ENCODE results near the gene ADM2. TPM values are rescaled to one million over a fixed set of nuclear protein-coding genes. Genes with fewer than 3 reads are reported as not detected.

Gene ADM2
- total and polyA plus RNA-seq, 4 donors, result 0.06 to 0.15 (median 0.11) TPM

DNA sequence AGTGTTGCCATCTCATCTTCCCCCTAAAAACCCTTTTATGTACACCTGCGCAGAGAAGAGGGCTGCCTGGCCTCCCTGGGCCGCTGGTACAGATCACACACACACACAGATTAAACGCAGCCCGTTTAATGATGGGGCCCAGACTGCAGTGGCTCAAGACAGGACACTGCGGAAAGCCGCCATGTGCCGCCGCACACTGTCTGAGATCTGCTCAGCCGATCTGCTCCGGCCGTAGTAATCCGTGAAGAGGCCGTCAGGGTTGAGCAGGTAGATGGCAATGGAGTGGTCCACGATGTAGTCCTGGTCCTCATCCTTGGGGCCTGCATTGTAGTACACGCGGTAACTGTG is 42.1 kb downstream of the ADM2 start:
- Histone ChIP-seq H3K9me3 (ENCODE audit: control insufficient read depth, insufficient read depth, low read length) (no peaks in the 10 kb centered on the region), H3K27ac (ENCODE audit: low read depth, low read length) (no peak overlapping the region), H3K36me3 (ENCODE audit: control insufficient read depth, insufficient read depth, low read length) (peaks cover 73% of the 10 kb centered on the region), H3K4me1 (ENCODE audit: control insufficient read depth, insufficient read depth, low read length) (peaks cover 31% of the 10 kb centered on the region), H3K4me3 (ENCODE audit: low read depth, low read length) (no peak overlapping the region), H3K27me3 (ENCODE audit: control insufficient read depth, insufficient read depth, low read length) (no peaks in the 10 kb centered on the region)
- DNase-seq (ENCODE audit: low read depth in 4 of 6, low spot score in 6 of 6), result no peak
- WGBS (ENCODE audit: insufficient coverage), result 94% methylated on average over 16 of the region's 16 CpGs

DNA sequence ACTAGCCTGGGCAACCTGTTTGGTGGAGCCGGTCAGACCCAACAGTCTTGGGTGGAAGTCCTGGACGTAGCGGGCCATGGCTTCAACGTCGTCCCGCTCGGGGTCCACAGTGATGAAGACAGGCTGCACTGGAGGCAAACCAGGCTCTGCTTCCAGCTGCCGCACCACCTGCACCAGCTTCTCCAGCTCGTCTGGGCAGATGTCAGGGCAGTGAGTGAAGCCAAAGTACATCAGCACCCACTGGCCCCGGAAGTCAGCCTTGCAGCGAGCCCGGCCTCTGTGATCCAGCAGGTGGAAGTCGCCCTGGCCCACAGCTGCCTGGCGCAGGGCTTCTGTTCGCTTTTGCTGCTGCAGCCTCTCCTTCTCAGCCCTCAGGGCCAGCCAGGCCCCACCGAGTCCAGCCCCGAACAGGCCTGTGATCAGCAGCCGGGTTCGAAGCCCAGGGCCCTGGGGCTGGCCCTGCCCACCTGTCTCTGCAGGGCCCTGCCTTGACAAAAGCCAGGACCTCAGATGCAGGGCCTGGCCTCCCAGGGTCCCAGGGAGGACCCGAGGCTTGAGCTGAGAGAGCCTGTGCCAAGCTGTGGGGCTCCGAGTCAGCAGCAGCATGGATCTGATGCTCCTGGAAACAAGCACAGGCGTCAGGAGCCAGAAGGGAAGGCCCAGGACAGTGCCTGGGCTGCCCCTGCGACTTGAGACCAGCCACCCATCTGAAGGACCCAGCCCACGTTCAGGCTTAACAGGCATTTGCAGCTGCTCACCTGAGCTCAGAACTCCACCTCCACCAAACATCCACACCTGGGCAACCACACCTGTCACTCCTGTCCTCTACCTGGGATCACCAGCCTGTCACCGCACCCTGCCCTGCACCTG is 42.7 kb downstream of the ADM2 start:
- H3K27ac ChIP-seq (ENCODE audit: low read depth, low read length), result no peak overlapping the region
- WGBS (ENCODE audit: insufficient coverage), result 88% methylated on average over 25 of the region's 25 CpGs
- peaks cover 32% of the 10 kb centered on the region for H3K4me1 ChIP-seq (ENCODE audit: control insufficient read depth, insufficient read depth, low read length)
- H3K36me3 ChIP-seq (ENCODE audit: control insufficient read depth, insufficient read depth, low read length), result peaks cover 67% of the 10 kb centered on the region
- DNase-seq (ENCODE audit: low read depth in 4 of 6, low spot score in 6 of 6), result no peak
- peaks cover 5% of the 10 kb centered on the region for H3K27me3 ChIP-seq (ENCODE audit: control insufficient read depth, insufficient read depth, low read length)
- H3K4me3 ChIP-seq (ENCODE audit: low read depth, low read length), result no peak overlapping the region
- H3K9me3 ChIP-seq (ENCODE audit: control insufficient read depth, insufficient read depth, low read length), result no peaks in the 10 kb centered on the region

DNA sequence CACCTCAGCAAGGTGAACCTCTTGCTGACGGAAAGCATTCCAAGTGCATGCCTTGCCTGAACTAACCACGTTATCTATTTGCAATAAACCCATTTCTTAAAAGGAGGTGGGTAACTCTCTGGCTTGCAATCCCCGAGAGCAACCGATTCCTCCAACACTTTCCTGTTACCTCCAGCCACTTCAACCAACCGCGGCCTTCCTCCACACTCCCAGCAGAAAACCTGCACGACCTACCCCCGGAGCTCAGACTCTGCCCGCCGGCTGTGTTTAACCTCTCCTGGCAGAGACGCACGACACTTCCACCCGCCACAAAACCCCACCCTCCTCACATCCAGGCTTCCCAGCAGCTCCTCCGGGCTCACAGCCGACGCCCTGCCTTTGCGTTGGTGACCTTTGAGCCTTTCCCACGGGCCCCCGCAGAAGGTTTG is 43.3 kb downstream of the ADM2 start:
- H3K9me3 ChIP-seq (ENCODE audit: control insufficient read depth, insufficient read depth, low read length), result no peaks in the 10 kb centered on the region
- peaks cover 38% of the 10 kb centered on the region for H3K4me1 ChIP-seq (ENCODE audit: control insufficient read depth, insufficient read depth, low read length)
- no peak overlapping the region for H3K27ac ChIP-seq (ENCODE audit: low read depth, low read length)
- peaks cover 60% of the 10 kb centered on the region for H3K36me3 ChIP-seq (ENCODE audit: control insufficient read depth, insufficient read depth, low read length)
- H3K4me3 ChIP-seq (ENCODE audit: low read depth, low read length), result peak overlapping the region; percentile 57
- H3K27me3 ChIP-seq (ENCODE audit: control insufficient read depth, insufficient read depth, low read length), result peaks cover 11% of the 10 kb centered on the region
- DNase-seq (ENCODE audit: low read depth in 4 of 6, low spot score in 6 of 6), result no peak
- 19% methylated on average over 19 of the region's 19 CpGs for WGBS (ENCODE audit: insufficient coverage)

DNA sequence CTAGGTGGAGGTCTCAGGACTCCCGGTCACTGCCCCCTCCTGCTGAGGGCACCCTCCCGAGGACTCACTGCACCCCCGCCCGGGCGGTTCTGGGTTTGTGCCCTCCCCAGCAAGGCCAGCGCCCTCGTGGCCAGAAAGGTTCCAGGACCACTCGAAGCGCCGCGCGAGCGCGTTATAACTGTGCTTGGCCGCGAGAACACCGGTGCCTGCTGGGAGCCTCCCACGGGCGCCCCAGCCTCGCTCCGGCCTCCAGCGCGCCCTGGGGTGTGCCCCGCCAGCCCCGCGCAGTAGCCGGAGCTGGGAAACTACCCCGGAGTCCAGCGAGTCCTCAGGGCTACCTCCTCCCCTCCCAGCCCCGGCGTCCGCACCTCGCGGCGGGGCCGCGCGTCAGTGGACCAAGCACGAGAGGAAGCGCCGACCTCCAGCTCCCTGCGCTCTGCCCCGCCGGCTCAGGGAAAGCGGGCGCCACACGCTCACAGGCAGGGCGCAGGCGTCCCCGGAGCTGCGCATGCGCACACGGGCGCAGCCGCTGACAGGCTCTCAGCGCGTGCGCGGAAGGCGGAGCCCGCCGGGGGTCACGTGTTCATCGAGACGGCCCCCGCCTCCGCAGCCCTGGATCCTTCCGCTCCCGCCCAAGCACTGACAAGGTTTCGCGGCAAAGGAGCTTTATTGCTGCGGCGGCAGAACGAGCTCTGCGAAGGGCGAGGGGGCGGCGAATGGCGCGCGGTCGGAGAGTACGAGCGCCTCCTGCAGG is 43.9 kb downstream of the ADM2 start, which contains the start of gene SCO2:
Gene SCO2 (minus strand): TSS at position 495 of the 754 bp plus-strand sequence. CDS start 1,187 bp downstream, outside the sequence.
- under 1% methylated on average over 84 of the region's 84 CpGs for WGBS (ENCODE audit: insufficient coverage)
- H3K27me3 ChIP-seq (ENCODE audit: control insufficient read depth, insufficient read depth, low read length), result peaks cover 14% of the 10 kb centered on the region
- peak; percentile 92 to 99 (median 96) for DNase-seq (ENCODE audit: low read depth in 4 of 6, low spot score in 6 of 6)
- H3K4me1 ChIP-seq (ENCODE audit: control insufficient read depth, insufficient read depth, low read length), result peaks cover 41% of the 10 kb centered on the region
- peak within 1 kb of the TSS; percentile 57 for H3K4me3 ChIP-seq (ENCODE audit: low read depth, low read length)
- H3K36me3 ChIP-seq (ENCODE audit: control insufficient read depth, insufficient read depth, low read length), result peaks cover 54% of the 10 kb centered on the region
- H3K9me3 ChIP-seq (ENCODE audit: control insufficient read depth, insufficient read depth, low read length), result no peaks in the 10 kb centered on the region
- peak within 1 kb of the TSS; percentile 85 for H3K27ac ChIP-seq (ENCODE audit: low read depth, low read length)

DNA sequence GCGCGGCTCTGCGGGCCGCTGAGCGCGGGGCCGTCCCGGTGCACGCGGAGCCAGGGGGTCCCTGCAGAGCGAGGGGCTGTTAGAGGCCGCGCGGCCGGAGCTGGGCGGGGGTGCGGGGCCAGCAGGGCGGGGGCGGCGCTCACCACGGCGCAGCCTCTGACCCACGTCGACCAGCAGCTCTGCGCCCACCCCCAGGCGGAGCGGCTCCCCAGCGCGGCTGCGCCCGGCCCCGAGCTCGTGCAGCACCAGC is 44.4 kb downstream of the ADM2 start:
- Histone ChIP-seq H3K9me3 (ENCODE audit: control insufficient read depth, insufficient read depth, low read length) (no peaks in the 10 kb centered on the region), H3K27ac (ENCODE audit: low read depth, low read length) (peak overlapping the region; percentile 85), H3K4me1 (ENCODE audit: control insufficient read depth, insufficient read depth, low read length) (peaks cover 46% of the 10 kb centered on the region), H3K4me3 (ENCODE audit: low read depth, low read length) (peak overlapping the region; percentile 57), H3K36me3 (ENCODE audit: control insufficient read depth, insufficient read depth, low read length) (peaks cover 49% of the 10 kb centered on the region), H3K27me3 (ENCODE audit: control insufficient read depth, insufficient read depth, low read length) (peaks cover 19% of the 10 kb centered on the region)
- no peak for DNase-seq (ENCODE audit: low read depth in 4 of 6, low spot score in 6 of 6)
- 0% methylated on average over 33 of the region's 33 CpGs for WGBS (ENCODE audit: insufficient coverage)

DNA sequence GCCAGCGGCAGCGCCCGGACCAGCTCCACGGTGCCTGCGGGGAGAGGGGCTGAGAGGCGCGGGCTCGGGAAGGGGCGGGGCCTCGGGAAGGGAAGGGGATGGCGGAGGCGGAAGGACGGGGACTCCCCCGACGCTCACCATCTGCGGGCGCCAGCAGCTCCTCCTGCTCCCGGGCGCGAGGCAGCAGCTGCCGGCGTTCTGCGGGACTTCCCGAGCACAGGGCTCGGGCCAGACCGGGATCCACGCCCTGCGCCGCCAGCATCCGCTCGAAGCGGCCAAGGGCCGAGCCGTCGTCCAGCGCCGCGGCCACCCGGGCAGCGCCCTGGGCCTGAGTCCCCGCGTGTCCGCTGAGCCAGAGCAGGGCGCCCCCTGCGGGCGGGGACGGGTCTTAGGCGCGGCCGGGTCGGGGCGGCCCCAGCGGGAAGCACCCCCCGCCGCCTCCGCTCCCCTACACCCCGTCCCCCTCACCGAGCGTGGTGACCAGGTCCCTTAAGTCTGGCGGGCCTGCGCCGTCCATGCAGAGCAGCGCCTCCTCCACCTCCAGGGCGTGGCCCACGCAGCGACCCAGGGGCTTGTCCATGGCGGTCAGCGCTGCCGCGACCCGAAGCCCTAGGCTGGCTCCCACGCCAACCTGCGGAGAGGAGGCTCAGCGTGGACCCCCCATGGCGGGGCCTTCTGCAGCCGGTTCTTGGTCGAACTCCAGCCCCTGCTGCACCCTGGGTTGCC is 44.9 kb downstream of the ADM2 start:
- peak in 5 of 6 donors; percentile 53 to 95 (median 74) for DNase-seq (ENCODE audit: low read depth in 4 of 6, low spot score in 6 of 6)
- H3K27me3 ChIP-seq (ENCODE audit: control insufficient read depth, insufficient read depth, low read length), result peaks cover 24% of the 10 kb centered on the region

DNA sequence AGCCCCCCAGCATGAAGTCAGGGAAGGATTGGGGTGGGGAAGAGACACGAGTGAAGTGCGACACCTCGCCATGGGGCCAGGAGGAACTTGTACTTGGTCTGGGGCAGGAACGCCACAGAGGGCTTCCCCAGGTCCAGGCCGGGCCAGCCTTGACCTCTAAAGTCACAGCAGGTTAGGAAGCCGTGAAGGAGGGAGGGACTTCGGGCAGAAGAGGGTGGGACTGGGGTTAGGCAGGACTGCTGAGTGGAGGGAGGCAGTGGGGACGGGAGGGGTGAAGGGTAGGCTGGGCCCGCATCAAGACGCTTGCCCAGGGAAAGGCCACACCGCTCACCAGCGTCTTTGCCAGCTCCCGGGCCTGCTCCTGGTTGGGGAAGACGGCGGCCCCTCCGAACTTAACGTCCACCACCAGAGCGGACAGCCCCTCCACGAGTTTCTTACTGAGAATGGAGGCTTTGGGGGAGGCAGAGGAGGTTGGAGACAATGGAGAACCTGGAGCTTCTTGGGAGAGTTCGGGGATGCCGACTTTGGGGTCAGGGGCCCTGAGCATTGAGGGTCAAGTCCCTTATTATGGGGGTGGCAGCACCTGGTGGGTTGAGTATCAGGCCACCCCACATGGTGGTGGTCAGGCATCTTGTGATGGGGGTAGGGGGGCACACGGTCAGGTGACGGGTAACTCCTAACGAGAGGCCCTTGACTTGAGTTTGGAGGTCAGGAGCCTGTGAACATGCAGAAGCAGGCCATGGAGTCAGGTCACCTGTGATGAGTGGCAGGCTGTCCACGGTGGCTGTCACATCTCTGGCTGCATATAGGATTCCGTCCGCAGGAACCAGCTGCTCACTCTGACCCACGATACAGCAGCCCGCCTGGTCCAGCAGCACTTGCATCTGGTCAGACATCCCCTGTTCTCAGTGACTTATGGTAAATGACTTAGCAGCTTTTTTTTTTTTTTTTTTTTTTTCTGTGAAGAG is 45.8 kb downstream of the ADM2 start:
- DNase-seq (ENCODE audit: low read depth in 4 of 6, low spot score in 6 of 6), result peak in 1 of 6 donors; percentile 27
- 47% methylated on average over 24 of the region's 29 CpGs for WGBS (ENCODE audit: insufficient coverage)
- Histone ChIP-seq H3K9me3 (ENCODE audit: control insufficient read depth, insufficient read depth, low read length) (no peaks in the 10 kb centered on the region), H3K4me3 (ENCODE audit: low read depth, low read length) (peak overlapping the region; percentile 48), H3K4me1 (ENCODE audit: control insufficient read depth, insufficient read depth, low read length) (peaks cover 60% of the 10 kb centered on the region), H3K36me3 (ENCODE audit: control insufficient read depth, insufficient read depth, low read length) (peaks cover 36% of the 10 kb centered on the region), H3K27ac (ENCODE audit: low read depth, low read length) (no peak overlapping the region), H3K27me3 (ENCODE audit: control insufficient read depth, insufficient read depth, low read length) (peaks cover 33% of the 10 kb centered on the region)

More for the DNA sequence above, 44.9 kb downstream of the ADM2 start:
- peak overlapping the region; percentile 85 for H3K27ac ChIP-seq (ENCODE audit: low read depth, low read length)
- H3K9me3 ChIP-seq (ENCODE audit: control insufficient read depth, insufficient read depth, low read length), result no peaks in the 10 kb centered on the region
- H3K36me3 ChIP-seq (ENCODE audit: control insufficient read depth, insufficient read depth, low read length), result peaks cover 44% of the 10 kb centered on the region
- H3K4me3 ChIP-seq (ENCODE audit: low read depth, low read length), result peak overlapping the region; percentile 48
- under 1% methylated on average over 77 of the region's 77 CpGs for WGBS (ENCODE audit: insufficient coverage)
- peaks cover 51% of the 10 kb centered on the region for H3K4me1 ChIP-seq (ENCODE audit: control insufficient read depth, insufficient read depth, low read length)

DNA sequence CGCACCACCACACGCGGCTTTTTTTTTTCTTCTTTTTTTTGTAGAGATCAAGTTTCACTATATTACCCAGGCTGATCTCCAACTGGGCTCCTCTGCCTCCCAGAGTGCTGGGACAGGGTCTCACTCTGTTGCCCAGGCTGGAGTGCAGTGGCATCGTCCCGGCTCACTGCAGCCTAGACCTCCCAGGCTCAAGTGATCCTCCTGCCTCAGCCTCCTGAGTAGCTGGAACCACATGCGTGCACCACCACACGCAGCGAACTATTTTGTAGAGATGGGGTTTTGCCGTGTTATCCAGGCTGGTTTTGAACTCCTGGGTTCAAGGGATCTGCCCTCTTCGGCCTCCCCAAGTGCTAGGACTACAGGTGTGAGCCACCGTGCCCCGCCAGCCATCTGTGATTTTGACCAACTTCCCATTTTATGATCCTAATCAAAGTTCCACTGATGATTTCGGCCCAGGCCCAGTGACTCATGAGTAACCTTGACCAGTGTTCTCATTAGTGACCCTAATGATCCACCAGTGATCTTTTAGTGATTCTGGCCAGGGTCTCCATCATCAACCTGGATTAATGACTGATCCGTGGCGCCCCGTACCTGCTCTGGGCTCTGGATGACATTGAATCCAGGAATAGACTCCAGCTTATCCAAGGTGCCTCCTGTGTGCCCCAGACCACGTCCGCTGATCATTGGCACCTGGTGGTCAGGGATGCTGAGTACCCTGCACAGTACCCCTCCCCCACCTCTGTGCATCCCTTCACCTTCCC is 46.8 kb downstream of the ADM2 start:
- H3K36me3 ChIP-seq (ENCODE audit: control insufficient read depth, insufficient read depth, low read length), result peaks cover 26% of the 10 kb centered on the region
- no peak for DNase-seq (ENCODE audit: low read depth in 4 of 6, low spot score in 6 of 6)
- H3K9me3 ChIP-seq (ENCODE audit: control insufficient read depth, insufficient read depth, low read length), result no peaks in the 10 kb centered on the region
- H3K27me3 ChIP-seq (ENCODE audit: control insufficient read depth, insufficient read depth, low read length), result peaks cover 43% of the 10 kb centered on the region
- H3K4me3 ChIP-seq (ENCODE audit: low read depth, low read length), result no peak overlapping the region
- peaks cover 65% of the 10 kb centered on the region for H3K4me1 ChIP-seq (ENCODE audit: control insufficient read depth, insufficient read depth, low read length)
- H3K27ac ChIP-seq (ENCODE audit: low read depth, low read length), result no peak overlapping the region
- WGBS (ENCODE audit: insufficient coverage), result 95% methylated on average over 11 of the region's 18 CpGs

Measured in spinal cord (tissue), 10 donors.